Ishikawa (cell line): ENCODE data around the gene PPDPF.

ENCODE experiments used
- CREB1 ChIP-seq: IDR thresholded peaks from 2 replicates; pipeline ENCODE4 v1.6.1; 2012; ENCODE audit warnings: low read depth
- EGR1 ChIP-seq: IDR thresholded peaks from 2 replicates; pipeline ENCODE4 v1.6.1; 2012
- EP300 ChIP-seq: IDR thresholded peaks from 2 replicates; pipeline ENCODE4 v1.6.1; 2012; ENCODE audit warnings: borderline replicate concordance
- REST ChIP-seq: IDR thresholded peaks from 2 replicates; pipeline ENCODE4 v1.6.1; 2012; ENCODE audit warnings: low read depth, mild to moderate bottlenecking
- TEAD4 ChIP-seq: IDR thresholded peaks from 2 replicates; pipeline ENCODE4 v1.6.1; 2012
- TF ChIP-seq, protein P1 (sequence below): IDR thresholded peaks from 2 replicates; pipeline ENCODE4 v1.6.1; 2012

DNA sequence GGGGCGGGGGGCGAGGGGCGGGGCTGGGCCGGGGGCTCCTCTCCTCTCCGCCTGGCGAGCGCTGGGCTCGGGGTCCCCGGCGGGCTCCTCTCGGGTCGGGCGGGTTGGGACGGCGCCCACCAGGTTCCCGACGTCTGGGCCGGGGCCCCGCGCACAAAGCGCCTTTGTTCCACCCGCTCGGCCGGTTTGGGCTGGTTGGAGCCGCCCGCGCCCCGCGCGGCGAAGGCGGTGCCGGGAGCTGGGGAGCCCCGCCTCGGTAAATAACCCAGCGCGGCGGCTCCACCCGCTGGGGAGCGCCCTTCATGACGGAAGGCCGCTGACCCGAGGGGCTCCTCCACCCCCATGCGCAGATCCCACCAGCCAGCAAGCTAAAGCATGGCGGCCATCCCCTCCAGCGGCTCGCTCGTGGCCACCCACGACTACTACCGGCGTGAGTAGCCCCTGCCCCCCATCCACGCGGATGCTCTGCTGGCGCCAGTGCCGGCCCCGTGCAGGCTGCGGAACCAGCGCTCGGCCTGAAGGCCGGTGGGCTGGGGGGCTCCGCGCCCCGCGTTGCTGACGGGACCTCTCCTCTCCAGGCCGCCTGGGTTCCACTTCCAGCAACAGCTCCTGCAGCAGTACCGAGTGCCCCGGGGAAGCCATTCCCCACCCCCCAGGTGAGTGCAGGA, 503 bp downstream of the PPDPF start:
- TF ChIP-seq, protein P1, sequence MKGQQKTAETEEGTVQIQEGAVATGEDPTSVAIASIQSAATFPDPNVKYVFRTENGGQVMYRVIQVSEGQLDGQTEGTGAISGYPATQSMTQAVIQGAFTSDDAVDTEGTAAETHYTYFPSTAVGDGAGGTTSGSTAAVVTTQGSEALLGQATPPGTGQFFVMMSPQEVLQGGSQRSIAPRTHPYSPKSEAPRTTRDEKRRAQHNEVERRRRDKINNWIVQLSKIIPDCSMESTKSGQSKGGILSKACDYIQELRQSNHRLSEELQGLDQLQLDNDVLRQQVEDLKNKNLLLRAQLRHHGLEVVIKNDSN, result no peak
- TF ChIP-seq REST (no peak), EP300 (no peak), CREB1 (no peak), TEAD4 (no peak), EGR1 (no peak)
